Measurements from ENCODE around the gene OSBPL6.
"Not testable (repeated sequence)": the region's sequence is repeated elsewhere in the genome, so short reads cannot be mapped to it uniquely, and the experiment has no call there.

Gene OSBPL6

DNA sequence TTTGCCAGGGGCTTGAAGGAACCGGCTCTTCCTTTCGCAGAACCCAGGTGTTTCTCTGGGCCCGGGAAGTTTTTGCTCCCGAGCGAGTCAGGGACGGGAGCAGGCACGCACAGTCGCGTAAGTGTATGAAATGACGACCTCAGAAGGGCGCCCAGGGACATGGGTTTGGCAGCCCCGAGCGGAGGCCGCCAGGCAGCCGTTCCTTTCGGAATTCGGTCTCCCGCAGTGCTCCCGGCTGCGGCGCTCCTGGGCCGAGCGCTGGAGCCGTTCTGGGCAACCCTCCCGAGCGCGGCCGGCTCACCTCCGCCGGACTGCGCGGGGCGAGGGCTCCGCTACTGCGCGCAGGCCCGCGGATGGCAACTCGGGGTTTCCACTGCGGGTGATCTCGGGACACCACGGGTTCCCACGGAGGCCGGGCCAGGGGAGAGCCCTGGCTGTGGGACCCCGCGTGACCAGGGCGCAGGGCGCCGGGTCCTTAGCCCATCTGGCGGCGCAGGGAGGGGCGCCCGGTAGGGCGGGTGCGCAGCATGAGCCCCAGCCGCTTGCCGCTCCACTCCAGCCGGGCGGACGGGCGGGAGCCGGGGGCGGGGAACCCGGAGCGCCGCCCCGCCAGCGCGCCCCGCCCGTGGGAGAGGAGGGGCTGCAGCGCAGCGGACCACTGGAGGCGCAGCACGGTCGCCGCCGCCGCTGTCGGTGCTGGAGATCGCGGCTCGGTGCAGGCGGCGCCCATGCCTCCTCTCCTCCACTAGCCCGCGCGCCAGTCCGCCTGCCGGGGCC lies at the start of gene OSBPL6:
OSBPL6 (plus strand) TSS at position 690 of the 777 bp plus-strand sequence. CDS start 111,673 bp downstream, outside the sequence.
- DNase-seq, result peak; percentile 67 to 93

DNA sequence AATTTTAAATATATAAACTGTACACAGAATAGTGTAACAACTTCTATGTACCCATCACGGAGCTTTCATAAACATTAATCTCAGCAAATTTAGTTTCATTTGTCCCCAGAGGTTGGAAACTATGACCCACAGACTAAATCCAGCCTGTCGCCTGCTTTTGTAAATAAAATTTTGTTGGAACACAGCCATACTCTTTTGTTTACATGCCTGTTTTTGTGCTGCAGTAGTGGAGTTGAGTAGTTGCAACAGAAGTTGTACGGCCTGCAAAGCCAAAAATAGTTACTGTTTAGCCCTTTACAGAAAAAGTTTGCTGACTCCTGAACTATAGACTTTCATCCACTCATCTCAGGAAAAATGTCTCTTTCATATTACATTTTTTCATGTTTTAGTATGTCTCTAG lies 42.3 kb upstream of the OSBPL6 start:
- no peak for DNase-seq

DNA sequence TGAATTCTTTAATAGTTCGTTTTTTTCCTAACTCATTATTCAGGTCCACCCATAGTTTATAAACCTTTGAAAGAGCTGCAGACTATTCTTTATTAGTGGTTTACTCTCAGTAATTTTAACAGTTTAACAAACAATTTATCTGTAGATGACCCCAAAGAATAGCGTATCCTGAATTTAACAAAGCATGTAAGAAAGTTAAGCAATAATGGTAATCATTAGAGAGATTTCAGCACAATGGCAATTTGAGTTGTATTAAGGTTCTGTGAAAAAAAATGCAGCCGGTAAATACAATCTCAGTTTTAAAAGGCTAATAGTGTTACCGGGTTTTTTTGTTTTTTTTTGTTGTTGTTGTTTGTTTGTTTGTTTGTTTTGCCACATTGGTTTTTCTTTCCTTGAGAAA lies 41.8 kb upstream of the OSBPL6 start:
- no peak for DNase-seq

DNA sequence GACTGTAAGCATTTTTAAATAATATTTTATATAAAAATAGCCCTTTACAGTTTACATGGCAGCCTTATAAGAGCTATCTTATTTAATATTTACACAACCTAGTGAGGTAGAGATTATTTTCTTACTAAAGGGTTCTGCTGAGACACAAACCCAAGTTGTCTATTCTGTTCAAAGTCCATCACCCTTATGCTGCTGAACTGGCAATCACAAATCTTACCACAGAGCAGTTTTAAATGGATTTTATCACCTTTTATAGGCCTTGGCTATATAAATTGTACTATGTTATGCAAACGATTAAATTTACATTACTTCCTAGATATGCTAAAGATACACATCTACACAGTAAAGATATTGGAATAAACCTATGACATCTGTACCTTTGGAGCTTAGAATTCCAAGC lies 41.3 kb upstream of the OSBPL6 start:
- DNase-seq, result peak; percentile 53 to 55

DNA sequence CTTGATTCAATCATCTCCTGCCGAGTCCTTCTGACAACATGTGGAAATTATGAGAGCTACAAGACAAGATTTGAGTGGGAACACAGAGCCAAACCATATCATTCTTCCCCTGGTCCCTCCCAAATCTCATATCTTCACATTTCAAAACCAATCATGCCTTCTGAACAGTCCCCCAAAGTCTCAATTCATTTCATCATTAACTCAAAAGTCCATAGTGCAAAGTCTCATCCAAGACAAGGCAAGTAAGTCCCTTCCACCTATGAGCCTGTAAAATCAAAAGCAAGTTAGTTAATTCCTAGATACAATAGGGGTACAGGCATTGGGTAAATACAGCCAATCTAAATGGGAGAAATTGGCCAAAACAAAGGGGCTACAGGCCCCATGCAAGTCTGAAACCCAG lies 40.4 kb upstream of the OSBPL6 start:
- not testable (repeated sequence) for DNase-seq

DNA sequence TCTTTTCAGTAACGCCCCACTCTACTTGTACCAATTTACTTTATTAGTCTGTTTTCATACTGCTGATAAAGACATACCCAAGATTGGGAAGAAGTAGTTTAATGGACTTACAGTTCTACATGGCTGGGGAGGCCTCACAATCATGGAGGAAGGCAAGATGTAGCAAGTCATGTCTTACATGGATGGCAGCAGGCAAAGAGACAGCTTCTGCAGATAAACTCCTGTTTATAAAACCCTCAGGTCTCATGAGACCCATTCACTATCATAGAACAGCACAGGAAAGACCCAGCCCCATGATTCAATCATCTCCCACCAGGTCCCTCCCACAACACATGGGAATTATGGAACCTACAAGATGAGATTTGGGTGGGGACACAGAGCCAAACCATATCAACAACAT lies 38.8 kb upstream of the OSBPL6 start:
- no peak for DNase-seq

DNA sequence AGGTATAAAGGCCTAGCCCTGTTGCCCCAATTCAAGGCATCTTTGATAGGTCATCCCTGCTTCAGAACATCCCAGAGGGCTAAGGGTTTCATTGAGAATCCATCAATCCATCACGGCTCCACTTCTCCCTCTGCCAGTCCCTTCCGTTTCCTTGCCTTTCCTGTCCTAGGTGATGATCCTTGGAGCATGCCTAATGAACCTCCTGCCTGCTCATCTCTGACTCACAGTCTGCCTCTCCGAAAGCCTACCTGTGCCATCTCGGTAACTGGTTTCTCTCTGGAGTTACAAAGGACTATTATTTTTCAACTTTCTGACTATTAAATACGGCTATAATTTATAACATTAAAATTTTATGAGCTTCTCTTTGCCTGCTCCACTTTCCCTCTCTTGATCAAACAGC lies 36.7 kb upstream of the OSBPL6 start:
- peak; percentile 81 to 90 for DNase-seq

DNA sequence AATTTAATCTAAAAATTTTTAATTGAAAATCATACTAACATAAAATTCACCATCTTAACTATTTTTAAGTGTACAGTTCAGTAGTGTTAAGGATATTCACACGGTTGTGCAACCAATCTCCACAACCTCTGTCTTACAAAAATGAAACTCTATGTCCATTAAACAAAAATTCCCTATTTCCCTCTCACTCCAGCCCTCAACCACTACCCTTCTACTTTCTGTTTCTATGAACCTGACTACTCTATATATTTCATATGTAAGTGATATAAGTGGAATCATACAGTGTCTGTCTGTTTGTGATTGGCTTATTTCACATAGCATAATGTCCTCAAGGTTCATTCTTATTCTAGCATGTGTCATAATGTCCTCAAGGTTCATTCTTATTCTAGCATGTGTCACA lies 34.3 kb upstream of the OSBPL6 start:
- no peak for DNase-seq

DNA sequence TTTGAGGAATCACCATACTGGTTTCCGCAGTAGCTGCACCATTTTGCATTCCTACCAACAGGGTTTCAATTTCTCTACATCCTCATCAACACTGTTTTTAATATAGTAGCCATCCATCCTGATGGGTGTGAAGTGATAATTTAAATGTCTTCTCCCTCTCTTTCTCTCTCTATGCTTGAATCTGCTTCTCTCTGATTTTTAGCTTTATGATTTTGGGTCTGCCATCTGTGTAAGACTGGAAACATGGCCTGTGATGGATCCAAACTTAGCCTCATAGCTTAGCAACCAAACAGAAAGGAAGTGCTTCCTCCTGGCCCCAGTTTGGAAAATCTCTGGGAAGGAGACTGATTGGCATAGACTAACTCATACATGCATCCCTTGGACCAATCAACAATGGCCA lies 33.7 kb upstream of the OSBPL6 start:
- DNase-seq, result no peak

DNA sequence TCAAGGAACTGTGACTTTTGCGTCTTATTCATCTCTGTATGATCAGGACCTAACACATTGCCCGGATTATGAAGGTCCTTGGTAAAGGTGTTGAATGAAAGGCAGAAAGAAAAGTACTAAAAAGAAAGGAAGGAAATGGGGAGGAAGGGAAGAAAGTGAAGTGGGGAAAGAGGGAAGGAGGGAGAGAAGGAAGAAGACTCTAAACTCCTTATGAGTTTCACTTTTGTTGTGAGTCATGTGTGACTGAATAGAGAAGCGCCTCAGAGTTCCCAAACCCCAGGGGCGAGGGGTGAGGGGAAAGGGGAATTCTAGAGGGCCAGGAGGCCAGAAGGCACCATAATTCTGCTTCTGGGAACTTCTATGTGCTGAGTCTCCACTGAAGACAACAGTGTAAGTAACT lies 30.9 kb upstream of the OSBPL6 start:
- no peak for DNase-seq

DNA sequence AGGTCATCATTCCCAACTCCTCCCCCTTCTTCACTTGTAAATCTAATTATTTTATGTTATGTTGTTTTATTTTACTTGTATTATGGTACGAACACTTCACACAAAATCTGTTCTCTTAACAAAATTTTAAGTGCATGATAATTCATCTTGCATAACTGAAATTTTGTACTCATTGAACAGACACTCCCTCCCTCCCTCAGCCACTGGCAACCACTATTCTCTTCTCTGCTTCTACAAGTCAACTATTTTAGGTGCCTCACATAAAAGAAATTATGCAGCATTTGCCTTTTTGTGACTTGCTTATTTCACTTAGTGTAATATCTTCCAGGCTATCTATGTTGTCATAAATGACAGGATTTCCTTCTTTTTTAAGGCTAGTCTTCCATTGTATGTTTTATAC lies 30.4 kb upstream of the OSBPL6 start:
- no peak for DNase-seq

DNA sequence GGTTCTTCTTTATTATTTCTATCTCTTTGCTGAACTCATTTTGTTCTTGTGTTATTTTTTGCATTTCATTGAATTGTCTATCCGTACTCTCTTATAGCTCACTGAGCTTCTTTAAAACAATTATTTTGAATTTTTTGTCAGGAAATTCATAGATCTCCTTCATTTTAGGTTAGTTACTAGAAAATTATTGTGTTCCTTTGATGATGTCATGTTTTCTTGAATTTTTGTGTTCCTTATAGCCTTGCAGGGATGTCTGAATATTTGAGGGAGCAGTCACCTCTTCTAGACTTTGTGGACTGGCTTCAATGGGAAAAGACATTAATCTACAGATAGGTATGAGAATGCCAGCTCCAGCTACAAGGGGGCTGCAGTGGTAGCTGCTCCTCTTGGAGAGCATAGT lies 20.7 kb upstream of the OSBPL6 start:
- DNase-seq, result no peak

DNA sequence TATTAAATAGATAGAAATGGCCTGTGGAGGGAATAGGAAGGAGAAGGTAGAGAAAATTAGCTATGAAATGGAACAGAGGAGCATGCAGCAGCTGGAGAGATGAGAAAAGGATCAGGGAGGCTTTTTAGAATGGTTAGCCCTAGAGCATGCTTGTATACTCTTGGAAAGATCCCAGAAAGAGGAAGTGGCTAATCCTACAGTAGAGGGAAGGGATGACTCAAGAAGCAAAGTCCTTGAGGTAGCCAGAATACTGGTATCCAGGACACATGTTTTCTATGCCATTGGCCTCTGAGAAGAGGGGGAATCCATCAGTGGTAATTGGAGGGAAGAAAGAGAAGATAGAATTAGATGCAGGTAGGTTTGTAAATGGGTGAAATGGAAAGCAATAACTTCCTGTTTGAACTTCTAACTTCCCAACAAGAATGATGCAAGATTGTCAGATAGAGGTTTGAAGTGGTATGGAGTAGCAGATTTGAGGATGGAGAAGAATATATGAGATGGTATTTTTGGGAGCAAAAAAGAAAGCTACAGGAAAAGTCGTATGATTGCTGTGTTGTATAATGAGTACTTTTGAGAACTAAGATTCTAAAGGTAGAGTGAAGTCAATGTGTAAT lies 17.1 kb upstream of the OSBPL6 start:
- no peak for DNase-seq

DNA sequence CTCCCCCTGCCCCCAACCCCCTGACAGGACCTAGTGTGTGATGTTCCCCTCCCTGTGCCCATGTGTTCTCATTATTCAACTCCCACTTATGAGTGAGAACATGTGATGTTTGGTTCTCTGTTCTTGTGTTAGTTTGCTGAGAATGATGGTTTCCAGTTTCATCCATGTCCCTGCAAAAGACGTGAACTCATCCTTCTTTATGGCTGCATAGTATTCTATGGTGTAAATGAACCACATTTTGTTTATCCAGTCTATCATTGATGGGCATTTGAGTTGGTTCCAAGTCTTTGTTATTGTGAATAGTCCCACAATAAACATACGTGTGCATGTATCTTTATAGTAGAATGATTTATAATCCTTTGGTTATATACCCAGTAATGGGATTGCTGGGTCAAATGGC lies 13.7 kb upstream of the OSBPL6 start:
- not testable (repeated sequence) for DNase-seq

DNA sequence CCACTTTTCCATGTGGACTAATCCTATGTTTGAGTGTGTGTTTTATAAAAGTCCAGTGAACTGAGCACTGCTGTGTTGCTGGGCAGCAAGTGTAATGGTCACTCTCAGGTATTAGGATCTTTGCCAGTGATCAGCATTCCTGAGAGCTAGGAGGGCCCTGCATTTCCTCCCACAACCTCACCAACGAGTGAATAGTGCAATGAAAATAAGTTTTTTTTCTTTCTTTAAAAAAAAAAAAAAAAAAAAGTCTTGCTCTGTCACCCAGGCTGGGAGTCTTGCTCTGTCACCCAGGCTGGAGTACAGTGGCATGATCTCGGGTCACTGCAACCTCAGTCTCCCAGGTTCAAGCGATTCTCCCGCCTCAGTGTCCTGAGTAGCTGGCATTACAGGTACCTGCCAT lies 6.5 kb upstream of the OSBPL6 start:
- DNase-seq, result no peak

DNA sequence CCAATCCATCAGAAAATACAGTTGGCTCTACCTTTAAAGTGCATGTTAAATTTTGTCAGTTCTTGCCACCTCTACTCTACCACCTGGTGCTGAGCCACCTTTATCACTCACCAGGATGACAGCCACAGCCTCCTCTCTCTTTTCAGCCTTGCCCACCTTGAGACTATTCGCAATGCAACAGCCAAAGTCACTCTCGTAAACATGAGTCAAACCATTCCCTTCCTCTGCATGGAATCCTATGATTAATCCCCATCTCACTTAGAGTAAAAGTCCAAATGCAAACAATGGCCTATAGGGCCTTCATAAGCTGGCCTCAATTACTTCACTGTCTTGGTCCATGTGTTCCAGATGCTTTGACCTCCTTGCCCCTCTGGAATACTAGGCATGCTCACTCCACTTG lies 5.8 kb upstream of the OSBPL6 start:
- no peak for DNase-seq

DNA sequence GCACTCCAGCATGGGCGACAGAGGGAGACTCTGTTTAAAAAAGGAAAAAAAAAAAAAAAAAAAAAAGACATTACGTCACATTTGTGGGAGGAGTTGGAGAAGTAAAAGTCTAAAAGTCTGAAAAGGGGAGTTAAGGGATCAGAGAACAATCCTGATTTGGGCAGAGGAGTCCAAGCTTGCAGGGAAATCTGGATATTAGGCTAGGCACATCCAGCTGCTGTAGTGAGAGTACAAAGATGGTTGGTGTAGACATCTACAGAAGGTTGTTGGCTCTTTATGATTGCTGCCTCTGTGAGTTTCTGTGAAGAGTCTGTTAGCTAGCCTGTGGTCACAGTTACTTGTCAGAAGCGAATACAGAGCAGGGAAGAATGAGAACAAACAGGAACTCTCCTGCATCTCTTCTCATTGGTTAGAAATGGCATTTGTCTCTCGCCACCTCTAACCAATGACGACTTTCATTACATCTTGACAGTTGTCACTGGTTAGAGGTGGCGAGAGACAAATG lies 3.3 kb upstream of the OSBPL6 start:
- no peak for DNase-seq

DNA sequence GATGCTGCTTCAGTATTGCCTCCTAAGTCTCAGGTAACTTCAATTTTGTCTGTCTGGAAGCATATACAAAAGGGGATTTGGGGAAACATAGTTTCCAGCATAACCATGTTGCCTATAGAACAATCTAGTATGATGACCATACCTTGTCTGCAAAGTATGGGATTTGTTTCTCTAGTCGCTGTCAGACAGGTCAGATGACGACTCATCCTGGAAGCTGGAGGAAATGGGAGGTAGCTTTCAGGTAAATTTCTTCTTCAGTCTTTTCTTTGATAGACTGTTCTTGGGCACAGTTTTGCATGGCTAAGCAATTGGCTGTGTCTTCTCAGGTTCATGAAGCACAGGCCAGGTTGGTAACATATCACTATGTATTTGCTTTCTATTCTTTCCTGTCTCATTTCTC lies 2.8 kb upstream of the OSBPL6 start:
- no peak for DNase-seq

DNA sequence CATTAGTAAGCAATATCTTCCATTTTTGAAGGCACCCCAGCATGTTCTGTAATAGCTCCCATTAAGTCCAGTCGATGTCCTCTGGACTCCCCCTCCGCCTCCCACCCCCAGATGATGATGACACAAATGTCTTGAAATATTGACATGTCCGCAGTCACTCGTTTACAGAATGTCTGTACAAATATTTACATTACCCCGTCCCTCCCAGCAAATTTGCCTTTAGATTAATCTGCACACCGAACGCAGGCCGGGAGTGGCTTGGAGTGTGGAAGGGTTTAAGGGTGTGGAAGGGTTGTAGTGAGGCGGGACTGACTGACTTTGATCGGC lies 853 bp upstream of the OSBPL6 start:
- peak; percentile 77 to 91 for DNase-seq

DNA sequence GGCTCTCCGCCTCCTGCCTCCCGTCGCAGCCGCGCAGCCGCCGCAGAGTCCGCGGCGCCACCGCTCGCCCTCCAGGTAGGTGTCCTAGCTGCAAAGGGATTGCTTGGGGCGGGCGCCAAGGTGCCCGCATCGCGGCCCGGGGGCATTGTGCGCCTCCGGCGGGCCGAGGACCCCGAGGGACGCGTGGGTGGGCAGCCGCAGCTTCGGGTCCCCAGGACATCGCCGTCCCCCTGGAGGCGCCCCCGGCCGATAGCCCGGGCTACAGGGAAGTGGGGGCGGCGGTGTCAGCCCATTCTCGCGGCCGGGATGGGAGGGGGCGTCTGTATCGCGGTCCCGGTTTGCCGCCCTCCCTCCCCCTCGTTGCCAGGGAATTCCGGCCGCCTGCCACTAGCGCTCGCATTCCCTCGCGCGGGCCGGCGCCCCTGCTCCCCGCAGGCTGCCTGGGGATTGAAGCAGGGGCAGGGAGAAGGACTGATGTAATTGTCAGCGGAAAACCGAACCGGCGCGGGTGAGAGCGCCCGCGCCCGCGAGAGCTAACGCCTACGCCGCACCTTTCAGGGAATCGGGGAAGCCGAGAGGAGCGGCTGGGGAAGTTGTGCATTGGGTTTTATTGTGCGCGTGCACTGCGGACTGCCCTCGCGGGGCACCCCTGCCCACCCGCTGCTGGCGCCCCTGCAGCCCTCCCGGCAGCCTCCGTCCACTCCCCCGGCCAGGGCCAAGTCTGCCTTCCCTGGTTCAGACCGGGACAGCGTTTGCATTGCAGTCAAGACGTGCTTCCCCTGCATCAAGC lies 483 bp downstream of the OSBPL6 start:
- DNase-seq, result peak; percentile 74 to 82

DNA sequence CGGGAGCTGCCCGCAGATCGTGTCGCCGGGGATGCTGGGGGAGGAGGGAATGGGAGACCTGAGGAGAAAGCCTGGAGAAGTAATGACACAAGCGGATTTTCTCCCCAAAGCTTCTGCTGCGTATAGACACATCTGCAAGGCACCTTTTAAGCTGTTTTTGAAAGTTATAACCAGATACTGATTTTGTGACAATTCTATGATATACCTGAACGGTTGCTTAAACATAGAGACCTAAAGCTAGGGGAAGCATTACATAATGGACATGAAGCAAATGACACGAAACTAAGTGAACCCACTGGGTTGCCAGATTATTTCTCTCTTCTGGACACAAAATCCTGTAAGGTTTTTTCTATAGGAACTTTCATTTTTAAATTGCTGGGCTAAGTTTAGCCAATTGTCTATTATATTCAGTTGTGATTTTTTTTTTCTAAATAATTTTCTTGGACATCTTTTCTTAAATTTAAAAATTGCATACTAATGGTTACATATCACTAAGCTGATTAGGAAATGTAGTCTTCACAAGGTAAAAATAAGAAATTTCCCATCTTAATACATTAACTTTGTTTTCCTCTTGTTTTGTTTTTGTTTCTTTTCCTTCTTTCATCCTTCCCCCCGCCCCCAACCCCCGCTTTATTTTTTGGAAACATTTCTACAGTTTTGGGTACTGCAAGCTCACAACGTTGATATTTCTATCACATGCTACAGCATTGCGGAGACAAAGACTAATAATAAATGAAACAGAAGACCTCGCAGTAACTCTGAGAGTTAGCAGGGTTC lies 1.3 kb downstream of the OSBPL6 start:
- no peak for DNase-seq

DNA sequence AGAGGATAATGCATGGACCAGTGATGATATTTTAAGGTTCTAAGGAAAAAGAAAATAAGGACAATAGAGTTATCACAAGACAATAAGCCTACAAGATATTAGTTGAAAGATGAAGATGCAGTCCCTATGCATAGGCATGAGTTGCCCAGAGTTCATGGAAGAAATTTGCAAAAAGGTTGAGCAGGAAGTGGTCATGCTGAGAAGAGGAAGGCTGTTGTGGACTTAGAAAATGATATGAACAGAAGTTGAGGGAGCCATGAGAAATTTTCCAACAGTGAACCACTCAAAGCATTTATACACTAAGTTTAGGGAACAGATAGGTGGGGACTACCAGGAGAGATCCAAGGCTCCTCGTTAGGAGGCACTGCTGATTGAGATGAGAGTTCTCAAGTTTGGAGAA lies 3.5 kb downstream of the OSBPL6 start:
- no peak for DNase-seq

DNA sequence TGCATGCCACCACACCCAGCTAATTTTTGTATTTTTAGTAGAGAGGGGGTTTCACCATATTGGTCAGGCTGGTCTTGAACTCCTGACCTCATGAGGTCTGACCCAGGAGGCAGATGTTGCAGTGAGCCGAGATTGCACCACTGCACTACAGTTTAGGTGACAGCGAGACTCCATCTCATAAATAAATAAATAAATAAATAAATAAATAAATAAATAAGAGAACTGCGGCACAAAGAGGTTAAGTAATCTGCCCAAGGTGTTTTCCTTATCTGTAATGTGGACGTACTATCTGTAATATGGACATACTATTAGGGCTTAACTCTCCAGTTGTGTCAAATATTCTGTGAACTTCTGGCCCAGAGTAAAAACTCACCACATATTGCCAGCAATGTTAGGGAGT lies 4.1 kb downstream of the OSBPL6 start:
- not testable (repeated sequence) for DNase-seq
